ENCODE results near the gene DOCK11. TPM values are rescaled to one million over a fixed set of nuclear protein-coding genes. Genes with fewer than 3 reads are reported as not detected.

Gene DOCK11
- total and polyA plus RNA-seq, 10 of the 15 experiments (the other 5 are each of a cell fraction or from before 2014, with no cell fraction given) = 16.3 to 30.7 (median 19.8) TPM

GRCh38 chrX:118510111-118510510, 14.5 kb downstream of the DOCK11 start:
- intact Hi-C loops (cut with micrococcal nuclease; ENCODE audit: unreplicated experiment) (no loop called here), in situ Hi-C loops (cut with MboI) (no loop called here)
- FAIRE-seq (no peak), ATAC-seq (no peak), DNase-seq (ENCODE audit: low read depth, low spot score) (no peak)
- BruUV-seq (replicated peaks) = no TSS peak
- Histone ChIP-seq H2AFZ (ENCODE audit: control insufficient read depth, low read depth, low read length) (no peak overlapping the region), H3K9me3 (replicated peaks; ENCODE audit: control insufficient read depth, insufficient read depth, low read length) (no peaks in the 10 kb centered on the region; the same call in 2 of the 3 replicates), H3K36me3 (ENCODE audit: control insufficient read depth in 2 of 2, insufficient read depth in 2 of 2, low read length in 1 of 2) (no peaks in the 10 kb centered on the region), H3K79me2 (ENCODE audit: control insufficient read depth, insufficient read depth, low read length) (no peaks in the 10 kb centered on the region), H4K20me1 (ENCODE audit: control insufficient read depth, insufficient read depth) (no peaks in the 10 kb centered on the region), H3K4me2 (ENCODE audit: control insufficient read depth, insufficient read depth) (no peak overlapping the region), H3K9ac (ENCODE audit: control insufficient read depth, insufficient read depth, low read length) (no peak overlapping the region), H3K4me3 (no peak overlapping the region), H3K4me1 (ENCODE audit: control insufficient read depth, insufficient read depth, low read length) (no peaks in the 10 kb centered on the region), H3K27me3 (replicated peaks in 1 of 2; ENCODE audit: control insufficient read depth in 2 of 2, insufficient read depth in 2 of 2, low read length in 1 of 2) (no peaks in the 10 kb centered on the region), H3K27ac (ENCODE audit: control insufficient read depth, insufficient read depth) (no peak overlapping the region)
- ChIA-PET RAD21 (ENCODE audit: unreplicated experiment) (no interaction called here), SMC1A (ENCODE audit: uncharacterized antibody, unreplicated experiment) (interaction anchor here (1.4 kb wide), 1 partner anchor 13 kb away, joined by 4 read pairs; no protein-coding TSS in a partner anchor), POLR2A (no interaction called here), CTCF (no interaction called here)
- TF ChIP-seq ZNF207 (IDR thresholded peaks at IDR 0.05; ENCODE audit: borderline replicate concordance) (no peak), SMARCA5 (IDR thresholded peaks at IDR 0.05) (no peak), BACH1 (IDR thresholded peaks at IDR 0.05; ENCODE audit: borderline replicate concordance) (no peak), CHD4 (IDR thresholded peaks at IDR 0.05) (no peak), LARP7 (IDR thresholded peaks at IDR 0.05) (no peak), FOS (IDR thresholded peaks at IDR 0.05; ENCODE audit: borderline replicate concordance, extremely low read depth, insufficient read length) (no peak), SREBF2 (IDR thresholded peaks at IDR 0.05; ENCODE audit: low read length) (no peak), E2F4 (IDR thresholded peaks at IDR 0.05; ENCODE audit: low read depth, low read length) (no peak), USF2 (IDR thresholded peaks at IDR 0.05; ENCODE audit: borderline replicate concordance, low read depth, low read length) (no peak), KDM1A (IDR thresholded peaks at IDR 0.05; ENCODE audit: borderline replicate concordance) (no peak), POLR2A (IDR thresholded peaks at IDR 0.05; ENCODE audit: low read depth, low read length) (no peak)
- WGBS (ENCODE audit: insufficient coverage, insufficient replicate concordance, low lambda C conversion rate, missing lambda C conversion rate) = 65% methylated on average over 5 of the region's 5 CpGs
